ENCODE results near the gene DHRS3.

DHRS3 gene

DNA sequence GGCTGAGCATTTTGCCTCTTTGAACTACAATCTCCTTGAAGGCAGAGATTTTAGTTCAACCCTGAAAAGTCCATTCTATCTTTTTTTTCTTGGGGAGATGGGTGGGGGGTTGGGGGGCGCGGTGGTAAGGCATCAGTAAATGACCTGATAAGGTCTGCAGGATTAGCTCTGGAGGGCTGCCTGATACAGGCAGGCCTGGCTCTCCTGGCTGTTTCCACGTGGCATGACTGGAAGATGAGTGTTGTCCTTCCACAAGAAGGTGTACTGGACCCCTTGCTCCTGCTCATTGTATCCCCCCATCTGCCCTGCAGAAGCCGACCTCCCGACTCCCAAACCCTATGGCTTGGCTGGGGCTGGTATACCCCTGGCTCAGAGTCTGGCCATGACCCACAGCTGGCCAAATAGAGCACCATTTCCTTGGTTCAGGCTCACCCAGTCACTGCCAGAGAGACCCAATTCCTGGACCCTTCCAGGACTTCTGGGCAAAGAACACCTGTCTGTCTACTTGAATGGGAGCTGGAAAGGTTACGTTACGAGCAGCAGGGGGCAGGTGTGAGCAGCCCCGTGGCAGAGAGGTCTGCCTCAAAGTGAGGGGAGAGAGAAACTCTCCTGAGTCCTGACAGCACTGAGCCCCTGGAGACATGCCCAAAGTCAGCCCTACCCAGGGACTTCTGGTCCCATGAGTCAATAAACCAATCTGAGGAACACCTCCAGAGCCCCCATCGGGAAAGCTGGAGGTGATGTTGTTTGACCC, 17.0 kb downstream of the DHRS3 start:
- no peak for DNase-seq (ENCODE audit: low read depth)
- TF ChIP-seq, protein P1, sequence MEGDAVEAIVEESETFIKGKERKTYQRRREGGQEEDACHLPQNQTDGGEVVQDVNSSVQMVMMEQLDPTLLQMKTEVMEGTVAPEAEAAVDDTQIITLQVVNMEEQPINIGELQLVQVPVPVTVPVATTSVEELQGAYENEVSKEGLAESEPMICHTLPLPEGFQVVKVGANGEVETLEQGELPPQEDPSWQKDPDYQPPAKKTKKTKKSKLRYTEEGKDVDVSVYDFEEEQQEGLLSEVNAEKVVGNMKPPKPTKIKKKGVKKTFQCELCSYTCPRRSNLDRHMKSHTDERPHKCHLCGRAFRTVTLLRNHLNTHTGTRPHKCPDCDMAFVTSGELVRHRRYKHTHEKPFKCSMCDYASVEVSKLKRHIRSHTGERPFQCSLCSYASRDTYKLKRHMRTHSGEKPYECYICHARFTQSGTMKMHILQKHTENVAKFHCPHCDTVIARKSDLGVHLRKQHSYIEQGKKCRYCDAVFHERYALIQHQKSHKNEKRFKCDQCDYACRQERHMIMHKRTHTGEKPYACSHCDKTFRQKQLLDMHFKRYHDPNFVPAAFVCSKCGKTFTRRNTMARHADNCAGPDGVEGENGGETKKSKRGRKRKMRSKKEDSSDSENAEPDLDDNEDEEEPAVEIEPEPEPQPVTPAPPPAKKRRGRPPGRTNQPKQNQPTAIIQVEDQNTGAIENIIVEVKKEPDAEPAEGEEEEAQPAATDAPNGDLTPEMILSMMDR (IDR thresholded peaks at IDR 0.05; ENCODE audit: control insufficient read depth, insufficient read depth, low read depth, low read length, missing control alignments): peak; percentile 42
- no peak overlapping the region for H3K4me3 ChIP-seq (ENCODE audit: control insufficient read depth, low read depth, low read length)

DNA sequence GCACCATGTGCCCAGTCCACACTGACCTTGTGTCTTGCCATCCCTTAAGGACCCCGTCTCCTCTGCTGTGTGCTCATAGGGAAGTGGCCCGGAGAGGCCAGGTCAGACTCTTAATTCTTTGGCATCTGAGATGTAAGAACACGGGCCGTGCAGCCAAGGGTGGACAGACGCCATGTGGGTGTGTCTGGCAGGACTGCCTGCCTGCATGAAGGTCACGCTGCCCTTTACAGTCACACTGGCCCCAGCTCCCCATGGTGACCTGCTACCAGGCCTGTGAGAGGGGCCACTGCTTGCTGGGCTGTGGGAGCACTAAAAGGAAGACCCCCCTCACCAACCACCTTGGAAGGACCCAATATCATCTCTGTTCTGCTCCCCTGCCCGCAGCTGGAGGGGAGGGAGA, 17.7 kb downstream of the DHRS3 start:
- TF ChIP-seq, protein P1 (IDR thresholded peaks at IDR 0.05; ENCODE audit: control insufficient read depth, insufficient read depth, low read depth, low read length, missing control alignments): no peak
- no peak overlapping the region for H3K4me3 ChIP-seq (ENCODE audit: control insufficient read depth, low read depth, low read length)
- no peak for DNase-seq (ENCODE audit: low read depth)

DNA sequence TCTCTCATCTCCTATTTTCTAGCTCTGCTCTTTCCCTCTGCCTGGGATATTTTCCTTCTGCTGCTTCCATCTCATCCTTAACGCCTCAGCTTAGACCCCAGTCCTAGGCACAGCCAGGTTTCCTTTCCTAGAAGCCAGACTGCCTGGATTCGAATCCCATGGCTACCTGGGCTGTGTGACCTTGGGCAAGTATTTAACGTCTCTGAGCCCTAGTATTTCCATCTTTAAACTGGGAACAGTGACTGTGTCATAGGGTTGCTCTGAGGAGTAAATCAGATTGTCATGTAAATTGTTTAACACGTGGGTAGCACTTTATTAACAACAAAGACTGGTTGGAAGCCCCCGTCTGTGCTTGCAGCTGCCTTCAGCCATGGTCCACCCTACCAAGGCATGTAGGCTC, 18.4 kb downstream of the DHRS3 start:
- DNase-seq (ENCODE audit: low read depth): no peak
- H3K4me3 ChIP-seq (ENCODE audit: control insufficient read depth, low read depth, low read length): no peak overlapping the region
- TF ChIP-seq, protein P1 (IDR thresholded peaks at IDR 0.05; ENCODE audit: control insufficient read depth, insufficient read depth, low read depth, low read length, missing control alignments): no peak

DNA sequence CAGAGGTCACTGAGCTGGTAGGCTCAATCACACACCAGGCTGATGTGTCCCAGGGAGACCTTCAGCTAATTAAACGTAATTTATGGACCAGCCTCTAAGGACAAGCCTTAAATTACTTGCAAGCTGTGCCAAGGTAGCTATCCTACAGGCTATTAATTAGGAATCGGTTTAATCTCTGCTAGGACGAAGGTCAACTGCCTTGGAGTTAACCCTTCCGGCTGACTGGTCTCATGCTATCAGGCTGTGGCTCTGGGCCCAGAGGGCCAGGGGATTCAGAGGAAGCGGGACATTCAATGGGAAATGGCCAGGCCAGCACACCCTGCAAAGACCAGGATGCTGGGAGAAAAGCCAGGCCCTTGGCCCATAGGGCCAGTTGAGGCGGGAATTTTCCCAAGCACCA, 19.0 kb downstream of the DHRS3 start:
- H3K4me3 ChIP-seq (ENCODE audit: control insufficient read depth, low read depth, low read length): no peak overlapping the region
- TF ChIP-seq, protein P1 (IDR thresholded peaks at IDR 0.05; ENCODE audit: control insufficient read depth, insufficient read depth, low read depth, low read length, missing control alignments): no peak
- DNase-seq (ENCODE audit: low read depth): no peak

DNA sequence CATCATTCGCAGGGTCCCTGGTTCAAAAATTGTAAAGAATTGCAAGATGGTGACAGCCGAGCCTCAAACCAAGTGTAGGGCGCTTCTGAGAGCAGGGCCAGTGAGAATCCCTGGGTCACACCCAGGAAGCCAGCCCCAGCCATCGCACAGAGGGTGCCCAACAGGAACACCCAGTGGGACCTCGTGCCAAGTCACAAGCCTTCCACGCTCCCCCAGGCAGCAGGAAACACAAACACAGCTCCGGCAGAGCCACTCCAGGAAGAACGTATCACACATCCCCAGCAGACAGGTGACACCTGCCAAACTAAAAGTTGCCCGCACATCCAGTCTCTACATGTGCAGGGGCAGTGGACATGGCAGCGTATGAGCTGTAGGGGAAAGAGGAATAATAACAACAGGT, 20.2 kb downstream of the DHRS3 start:
- H3K4me3 ChIP-seq (ENCODE audit: control insufficient read depth, low read depth, low read length): no peak overlapping the region
- TF ChIP-seq, protein P1 (IDR thresholded peaks at IDR 0.05; ENCODE audit: control insufficient read depth, insufficient read depth, low read depth, low read length, missing control alignments): no peak
- no peak for DNase-seq (ENCODE audit: low read depth)

DNA sequence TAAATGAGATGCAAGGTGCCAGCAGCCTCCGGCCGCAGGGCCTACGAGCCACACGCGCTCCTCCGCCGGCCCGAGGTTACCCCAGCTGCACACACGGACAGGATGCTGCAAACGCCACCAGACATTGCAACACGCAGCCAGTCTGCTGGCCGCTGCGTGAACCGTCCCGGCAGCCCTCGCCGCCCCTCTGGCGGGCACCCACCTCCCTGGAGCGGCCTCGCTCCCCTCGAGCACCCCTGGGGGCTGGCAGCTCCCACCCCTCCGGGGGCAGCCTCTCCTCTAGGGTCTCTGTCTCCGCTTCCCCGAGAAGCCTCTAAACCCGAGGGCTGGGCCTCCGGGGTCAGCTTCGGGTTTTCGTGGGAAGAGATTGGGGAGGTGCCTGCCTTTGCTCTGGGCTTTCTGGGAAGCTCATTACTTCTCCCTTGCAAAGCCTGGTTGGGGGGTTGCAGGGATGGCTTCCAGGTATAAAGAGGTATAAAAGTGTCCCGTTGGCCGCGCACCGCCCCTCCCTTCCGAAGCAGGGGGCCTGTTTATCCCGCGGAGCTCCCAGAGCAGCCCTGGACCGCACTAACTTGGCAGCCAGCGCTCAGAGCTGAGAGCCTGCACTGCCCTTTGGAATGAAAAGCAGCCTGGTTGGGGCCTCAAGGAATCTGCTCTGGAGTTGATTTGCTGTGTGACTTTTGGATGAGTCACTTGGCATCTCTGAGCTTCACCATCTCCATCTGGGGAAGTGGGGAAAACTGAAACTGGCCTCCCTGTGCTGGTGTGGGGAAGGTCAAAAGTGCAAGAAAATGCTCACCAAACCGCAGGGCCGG, 21.8 kb downstream of the DHRS3 start:
- DNase-seq (ENCODE audit: low read depth): peak; percentile 97
- TF ChIP-seq, protein P1 (IDR thresholded peaks at IDR 0.05; ENCODE audit: control insufficient read depth, insufficient read depth, low read depth, low read length, missing control alignments): no peak
- peak overlapping the region; percentile 41 for H3K4me3 ChIP-seq (ENCODE audit: control insufficient read depth, low read depth, low read length)

Measured in AG09309 (cell line).